NCI-H2227 (cell line): Measurements from ENCODE around the gene RIMKLA.

Experiments
- DNase-seq: peaks from one replicate; lab custom pipeline; 2025; ENCODE audit not compliant: unreplicated experiment; lab: John Stamatoyannopoulos, UW

RIMKLA gene

GRCh38 chr1:42370876-42371549, 9.6 kb upstream of the RIMKLA start:
- no peak for DNase-seq

GRCh38 chr1:42372796-42373195, 7.8 kb upstream of the RIMKLA start:
- DNase-seq, result no peak

DNA sequence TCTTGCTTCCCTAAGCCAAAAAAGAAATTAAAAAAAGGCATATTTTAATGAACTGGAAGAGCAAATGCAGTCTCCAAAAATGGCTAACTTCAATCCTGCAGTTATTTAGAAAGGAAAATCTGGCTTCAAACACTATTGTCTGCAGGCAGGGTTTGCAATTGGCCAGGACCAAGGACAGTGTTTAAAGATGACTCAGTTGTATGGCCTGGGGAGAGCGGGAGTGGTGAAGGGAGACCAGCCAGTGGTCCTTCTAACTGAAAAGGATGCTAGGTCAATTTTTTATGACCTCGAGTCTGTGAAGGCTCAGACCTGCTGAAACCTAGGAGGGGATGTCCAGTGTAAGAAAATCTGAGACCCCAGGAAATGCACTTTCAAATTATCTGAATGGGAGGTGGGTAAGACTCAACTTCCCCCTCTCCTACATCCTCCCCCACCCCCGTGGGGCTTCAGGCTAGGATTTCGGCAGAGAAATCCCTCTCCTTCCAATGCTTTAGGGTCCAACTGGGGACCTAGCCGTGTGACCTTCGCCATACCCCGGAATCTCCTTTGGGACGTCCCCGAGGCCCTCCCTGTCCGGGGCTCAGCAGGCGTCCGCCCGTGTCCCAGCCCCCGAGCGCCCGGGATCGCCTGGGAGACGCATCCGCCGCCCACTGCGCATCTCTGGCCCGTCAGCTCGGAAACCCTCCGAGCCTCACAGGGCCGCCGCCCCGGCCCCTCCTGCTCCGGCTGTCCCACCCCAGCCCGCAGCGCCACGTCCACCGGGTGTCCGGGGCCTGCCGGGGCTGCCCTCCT, 602 bp upstream of the RIMKLA start:
- peak; percentile 82 for DNase-seq

DNA sequence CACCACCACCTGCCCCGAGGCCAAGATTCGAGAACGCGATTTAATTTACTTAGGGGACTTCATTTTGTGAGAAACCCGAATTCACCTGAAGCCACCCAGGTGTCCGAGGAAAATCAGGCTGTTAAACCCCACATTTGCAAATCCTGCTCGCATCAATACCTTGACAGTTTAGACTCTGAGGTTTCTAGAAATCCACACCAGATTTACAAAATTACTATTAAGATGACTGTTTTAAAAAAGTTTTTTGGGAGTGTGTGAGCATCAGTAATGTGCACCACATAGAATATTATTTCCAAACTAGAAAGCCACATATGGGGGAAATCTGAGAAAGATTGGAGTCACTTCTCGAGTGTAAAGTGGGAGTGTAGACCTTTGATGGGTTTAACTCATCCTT, 685 bp downstream of the RIMKLA start:
- DNase-seq, result no peak

DNA sequence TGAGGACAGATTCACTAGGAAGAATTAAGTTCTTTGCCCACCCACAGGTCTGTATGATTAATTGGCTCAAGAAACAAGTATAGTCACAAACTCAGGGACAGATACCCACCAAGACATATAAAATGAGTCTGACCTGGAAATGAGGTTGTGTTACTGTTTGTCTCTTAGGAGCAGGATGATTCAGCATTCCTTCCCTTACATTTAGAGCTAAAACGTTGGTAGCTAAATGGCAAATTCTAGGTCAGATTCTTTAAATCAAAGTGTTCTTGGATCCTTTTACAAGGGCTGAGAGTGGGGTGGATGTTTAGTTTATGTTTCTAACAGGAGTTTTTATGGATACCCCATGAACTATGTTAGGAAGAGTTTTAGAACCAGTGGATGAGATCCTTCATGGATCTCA, 4.7 kb downstream of the RIMKLA start:
- no peak for DNase-seq

DNA sequence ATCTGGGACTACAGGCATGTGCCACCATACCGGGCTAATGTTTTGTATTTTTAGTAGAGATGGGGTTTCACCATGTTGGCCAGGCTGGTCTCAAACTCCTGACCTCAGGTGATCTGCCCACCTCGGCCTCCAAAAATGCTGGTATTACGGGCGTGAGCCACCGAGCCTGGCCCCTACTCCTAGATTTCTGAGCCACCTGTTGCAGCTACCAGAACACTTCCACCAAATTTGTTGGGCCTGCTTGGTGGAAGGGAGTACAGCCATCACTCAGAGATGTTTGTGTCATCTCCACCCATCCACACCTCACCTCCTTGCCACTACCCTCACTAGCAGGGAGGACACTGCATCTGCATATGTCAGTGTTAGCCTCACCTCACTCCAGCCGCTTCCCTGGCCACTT, 5.5 kb downstream of the RIMKLA start:
- DNase-seq, result no peak

DNA sequence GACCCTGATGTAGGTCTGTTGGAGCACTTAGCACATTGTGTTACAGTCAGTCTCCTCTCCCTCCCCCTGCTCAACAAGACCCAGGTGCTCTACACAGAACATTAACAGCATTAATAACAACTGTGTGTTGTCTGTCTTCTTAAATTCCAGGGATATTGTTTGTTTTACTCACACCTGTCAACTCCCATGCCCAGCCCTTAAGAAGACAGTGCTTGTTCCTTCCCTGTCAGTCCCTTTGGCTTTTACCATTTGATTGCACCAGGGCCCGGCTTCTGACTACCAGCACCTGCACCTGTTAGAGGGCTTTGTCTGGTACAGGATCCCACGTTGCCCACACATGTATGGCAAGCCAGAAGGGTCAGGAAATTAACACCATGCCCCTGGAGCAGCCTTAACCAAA, 11.7 kb downstream of the RIMKLA start:
- peak; percentile 11 for DNase-seq

DNA sequence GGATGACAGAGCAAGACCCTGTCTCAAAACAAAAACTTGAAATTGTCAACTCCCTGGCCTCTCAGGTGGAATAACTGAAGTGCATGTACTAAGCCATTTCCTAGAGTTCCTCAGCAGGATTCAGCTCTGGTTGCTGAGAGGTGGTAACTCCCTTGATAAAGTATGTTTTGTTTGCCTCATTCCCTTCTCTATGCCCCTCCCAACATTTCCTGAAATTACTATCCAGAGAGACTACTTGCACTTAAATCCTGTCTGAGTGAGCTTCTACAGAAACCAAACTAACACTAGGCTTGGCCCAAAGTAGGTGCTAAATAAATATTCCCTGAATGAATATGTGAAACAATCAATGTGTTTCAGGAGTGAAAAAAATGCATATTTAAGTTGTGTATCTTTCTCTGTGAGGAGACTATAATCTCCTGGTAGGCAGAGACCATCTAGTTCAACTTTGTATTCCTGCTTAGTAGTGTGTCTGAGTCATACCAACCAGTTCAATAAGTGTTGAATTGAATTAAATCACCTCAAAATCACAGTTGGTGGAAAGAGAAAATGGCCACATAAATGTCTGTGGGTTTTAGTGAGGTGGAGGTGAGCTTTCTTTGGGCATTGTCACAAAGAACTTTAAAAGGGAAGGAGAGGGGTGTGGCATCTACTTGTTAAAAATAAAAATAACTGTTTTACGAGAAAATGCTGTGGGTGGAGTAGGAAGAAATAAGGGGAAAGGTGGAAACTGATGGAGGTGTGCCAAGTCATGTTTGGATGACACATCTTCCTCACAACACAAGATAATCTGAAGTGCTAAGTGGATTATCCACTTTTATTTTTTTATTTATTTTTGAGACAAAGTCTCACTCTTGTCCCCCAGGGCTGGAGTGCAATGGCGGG, 12.6 kb downstream of the RIMKLA start:
- DNase-seq, result no peak

DNA sequence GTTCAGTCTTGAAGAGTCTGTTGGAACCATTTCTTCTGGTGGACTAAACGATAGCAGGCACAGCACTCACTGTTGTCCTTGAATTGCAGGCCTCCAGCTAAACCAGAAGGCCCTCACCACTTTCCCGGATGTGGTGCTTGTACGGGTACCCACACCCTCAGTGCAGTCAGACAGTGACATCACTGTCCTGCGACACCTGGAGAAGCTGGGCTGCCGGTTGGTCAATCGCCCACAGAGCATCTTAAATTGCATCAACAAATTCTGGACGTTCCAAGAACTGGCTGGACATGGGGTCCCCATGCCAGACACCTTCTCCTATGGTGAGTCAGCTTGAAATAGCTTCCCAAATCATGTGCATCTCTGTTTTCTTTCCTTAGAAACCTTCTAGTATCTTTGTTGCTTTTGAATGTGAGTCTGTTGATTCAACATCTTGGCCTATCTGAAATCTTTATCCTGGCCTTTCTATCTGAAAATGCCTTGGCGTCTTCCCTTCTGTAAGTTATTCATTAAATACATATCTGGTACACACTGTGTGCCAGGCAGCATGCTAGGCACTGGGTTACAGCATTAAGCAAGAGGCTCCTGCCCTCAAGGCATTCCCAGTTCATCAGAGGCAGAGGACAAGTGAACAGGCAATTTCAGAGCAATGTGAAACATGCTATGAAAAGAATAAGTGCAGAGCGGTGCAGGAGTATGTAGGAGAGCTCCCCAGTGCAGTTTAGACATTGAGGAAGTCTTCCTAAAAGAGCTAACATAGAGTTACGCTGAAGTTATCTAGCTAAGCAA, 18.9 kb downstream of the RIMKLA start:
- no peak for DNase-seq

DNA sequence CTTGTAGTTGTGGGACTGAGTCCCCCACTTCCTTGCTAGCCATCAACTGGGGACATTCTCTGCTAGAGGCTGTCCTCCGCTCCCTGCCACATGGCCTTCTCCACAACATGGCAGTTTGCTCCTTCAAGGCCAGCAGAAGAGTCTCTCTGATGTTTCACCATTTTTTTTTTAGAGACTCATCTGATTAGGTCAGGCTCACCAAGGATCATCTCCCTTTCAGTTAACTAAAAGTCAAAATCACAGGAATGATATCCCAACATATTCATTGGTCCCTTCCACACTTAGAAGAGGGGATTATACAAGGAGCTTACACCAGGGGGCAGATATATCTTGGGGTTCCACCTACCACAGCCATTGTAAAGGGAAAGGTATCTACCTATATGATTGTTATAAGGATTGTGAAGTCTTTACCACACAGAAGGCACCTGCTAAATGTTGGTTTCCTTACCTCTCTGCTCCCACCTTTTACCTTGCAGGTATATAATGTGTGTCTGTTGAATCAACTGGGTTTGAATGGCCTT, 23.3 kb downstream of the RIMKLA start:
- no peak for DNase-seq

DNA sequence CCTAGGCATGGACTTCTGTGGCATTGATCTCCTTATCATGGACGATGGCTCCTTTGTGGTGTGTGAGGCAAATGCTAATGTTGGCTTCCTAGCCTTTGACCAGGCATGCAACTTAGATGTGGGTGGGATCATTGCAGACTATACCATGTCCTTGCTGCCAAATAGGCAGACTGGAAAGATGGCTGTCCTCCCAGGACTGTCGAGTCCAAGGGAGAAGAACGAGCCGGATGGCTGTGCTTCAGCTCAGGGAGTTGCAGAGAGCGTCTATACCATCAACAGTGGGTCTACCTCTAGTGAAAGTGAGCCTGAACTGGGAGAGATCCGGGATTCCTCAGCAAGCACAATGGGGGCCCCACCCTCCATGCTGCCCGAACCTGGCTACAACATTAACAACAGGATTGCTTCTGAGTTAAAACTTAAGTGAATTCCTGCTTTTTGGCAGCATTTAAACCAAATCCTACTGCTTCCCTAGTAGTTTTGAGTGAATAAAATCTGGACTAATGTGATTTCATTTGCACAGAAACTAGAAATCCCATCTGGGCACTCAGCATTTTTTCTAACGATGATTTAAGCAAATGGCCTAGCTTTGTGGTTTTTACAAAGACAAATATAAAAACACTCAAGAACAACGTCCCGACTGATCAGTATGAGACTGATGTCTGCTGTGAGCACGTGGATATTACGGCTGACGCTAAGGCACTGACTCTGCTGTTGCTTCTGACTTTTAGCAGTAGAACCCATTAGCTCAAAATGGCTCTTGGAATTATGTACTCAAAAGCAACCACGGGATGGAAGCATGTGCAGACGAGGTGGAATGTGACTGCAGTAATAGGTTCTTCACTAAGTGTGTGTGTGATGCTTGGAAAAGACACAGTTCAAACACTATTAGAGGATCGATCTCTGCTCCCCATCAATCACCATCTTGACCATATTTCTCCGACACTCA, 34.2 kb downstream of the RIMKLA start:
- no peak for DNase-seq

DNA sequence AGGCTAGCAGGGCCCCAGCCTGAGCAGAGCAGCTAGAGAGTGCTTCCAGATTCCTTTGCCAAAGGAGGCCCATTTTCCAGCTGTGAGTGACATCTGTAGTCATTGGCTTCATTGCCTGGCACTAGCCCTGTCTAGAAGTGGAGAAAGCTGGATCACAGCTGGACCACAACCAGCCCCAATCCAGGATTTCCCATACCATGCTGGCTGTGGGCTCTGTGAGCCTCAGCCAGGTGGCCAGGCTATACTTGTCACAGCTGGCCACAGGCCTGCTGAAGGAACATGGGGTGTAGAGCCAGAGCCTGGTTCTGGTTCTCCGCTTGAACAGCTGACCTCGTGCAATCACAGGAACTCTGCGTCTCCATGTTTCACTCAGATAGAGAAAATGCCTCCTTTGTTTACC, 36.6 kb downstream of the RIMKLA start:
- DNase-seq, result no peak

GRCh38 chr1:42418516-42418915, 37.9 kb downstream of the RIMKLA start:
- no peak for DNase-seq

- peak; percentile 33 for DNase-seq
Measured at GRCh38 chr1:42419126-42419821, 38.7 kb downstream of the RIMKLA start.

DNA sequence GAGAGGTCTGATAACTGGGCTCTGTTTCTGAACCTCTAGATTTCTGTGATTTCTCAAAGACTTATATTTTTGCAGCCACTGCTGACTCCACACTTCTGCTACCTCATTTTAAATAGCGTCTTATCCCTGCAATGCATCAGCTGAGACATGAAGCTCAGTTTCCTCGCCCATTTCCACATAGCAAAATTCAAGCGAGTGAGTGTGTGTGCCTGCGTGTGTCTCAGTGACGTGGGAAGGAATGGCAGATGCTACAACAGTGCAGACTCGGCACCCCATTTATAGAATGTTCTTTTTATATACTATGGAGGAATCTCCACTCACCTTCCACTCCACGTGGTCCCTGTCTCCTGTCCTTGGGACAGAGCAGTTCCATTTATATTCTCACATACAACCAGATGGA, 39.5 kb downstream of the RIMKLA start:
- DNase-seq, result no peak

DNA sequence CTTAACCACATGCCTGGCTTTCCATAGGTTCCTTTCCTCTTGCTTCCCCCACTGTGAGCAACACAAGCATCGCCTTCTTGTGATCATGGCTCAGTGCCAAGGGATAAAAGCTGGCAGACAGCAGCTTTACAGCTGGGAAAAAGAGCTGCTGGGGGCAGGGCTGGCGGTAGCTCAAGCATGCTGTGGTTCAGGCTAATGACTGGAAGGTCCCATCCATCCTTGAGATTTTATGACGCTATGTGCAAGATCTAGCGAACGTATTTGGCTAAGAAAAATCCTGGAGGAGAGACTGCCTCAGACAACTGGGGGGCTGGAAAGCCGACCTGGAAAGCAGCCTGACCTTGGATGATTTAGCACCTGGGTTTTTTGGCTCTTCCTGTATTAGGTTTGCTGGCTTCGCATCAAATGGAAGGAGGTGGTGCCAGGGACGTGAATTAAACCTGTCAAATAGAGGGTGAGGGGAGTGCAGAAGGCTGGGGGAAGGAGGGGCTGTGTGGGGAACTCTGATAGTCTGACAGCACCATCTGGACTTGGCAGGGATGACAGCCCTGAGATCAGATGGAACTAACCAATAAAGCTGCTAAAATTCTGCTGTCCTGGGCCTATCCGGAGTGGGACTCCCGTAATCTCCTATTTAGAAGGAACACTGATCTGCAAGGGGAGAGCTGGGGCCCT, 40.5 kb downstream of the RIMKLA start:
- peak; percentile 93 for DNase-seq

DNA sequence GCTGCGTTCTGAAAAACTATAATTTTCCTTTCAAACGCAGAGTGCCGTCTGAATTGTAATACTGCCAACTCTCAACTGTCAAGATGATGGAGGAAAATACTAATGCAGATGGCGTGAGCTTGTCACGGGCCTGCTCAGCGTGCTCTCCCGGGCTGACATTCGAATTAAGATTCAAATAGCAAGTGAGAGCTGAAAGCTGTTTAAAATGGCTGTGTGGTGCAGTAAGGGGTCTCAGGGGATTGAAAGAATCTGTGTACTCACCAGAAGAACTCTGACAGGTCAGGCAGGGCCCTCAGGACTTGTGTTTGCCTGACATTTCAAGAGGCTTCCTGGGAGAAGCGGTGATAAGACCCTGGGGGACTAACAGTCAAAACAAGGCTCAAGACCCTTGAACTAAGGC, 42.1 kb downstream of the RIMKLA start:
- DNase-seq, result peak; percentile 71

- DNase-seq, result peak; percentile 74
Measured at GRCh38 chr1:42423681-42424080, 43.1 kb downstream of the RIMKLA start.
